ENCODE data around the gene TRAPPC3L.

Gene TRAPPC3L

DNA sequence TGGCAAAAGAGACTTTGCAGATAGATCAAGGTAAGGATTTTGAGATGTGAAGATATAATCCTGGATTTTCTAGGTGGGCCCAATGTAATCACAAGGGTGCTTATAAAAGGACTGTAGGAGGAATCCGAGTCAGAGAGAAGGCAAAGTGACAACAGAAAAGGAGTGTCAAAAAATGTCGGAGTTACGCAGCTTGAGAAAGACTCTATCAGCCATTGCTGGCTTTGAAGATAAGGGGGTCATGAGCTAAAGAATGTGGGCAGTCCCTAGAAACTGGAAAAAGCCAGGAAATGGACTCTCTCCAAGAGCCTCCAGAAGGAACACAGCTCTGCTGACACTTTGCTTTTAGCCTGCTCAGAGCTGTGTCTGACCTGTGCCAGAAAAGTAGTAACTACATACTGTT, 17.1 kb upstream of the TRAPPC3L start:
- H3K36me3 ChIP-seq (replicated peaks): no peaks in the 10 kb centered on the region
- no peak for DNase-seq
- H3K4me3 ChIP-seq (ENCODE audit: low read depth, low read length): no peak overlapping the region
- H3K27me3 ChIP-seq (replicated peaks): no peaks in the 10 kb centered on the region
- TF ChIP-seq, protein P1, sequence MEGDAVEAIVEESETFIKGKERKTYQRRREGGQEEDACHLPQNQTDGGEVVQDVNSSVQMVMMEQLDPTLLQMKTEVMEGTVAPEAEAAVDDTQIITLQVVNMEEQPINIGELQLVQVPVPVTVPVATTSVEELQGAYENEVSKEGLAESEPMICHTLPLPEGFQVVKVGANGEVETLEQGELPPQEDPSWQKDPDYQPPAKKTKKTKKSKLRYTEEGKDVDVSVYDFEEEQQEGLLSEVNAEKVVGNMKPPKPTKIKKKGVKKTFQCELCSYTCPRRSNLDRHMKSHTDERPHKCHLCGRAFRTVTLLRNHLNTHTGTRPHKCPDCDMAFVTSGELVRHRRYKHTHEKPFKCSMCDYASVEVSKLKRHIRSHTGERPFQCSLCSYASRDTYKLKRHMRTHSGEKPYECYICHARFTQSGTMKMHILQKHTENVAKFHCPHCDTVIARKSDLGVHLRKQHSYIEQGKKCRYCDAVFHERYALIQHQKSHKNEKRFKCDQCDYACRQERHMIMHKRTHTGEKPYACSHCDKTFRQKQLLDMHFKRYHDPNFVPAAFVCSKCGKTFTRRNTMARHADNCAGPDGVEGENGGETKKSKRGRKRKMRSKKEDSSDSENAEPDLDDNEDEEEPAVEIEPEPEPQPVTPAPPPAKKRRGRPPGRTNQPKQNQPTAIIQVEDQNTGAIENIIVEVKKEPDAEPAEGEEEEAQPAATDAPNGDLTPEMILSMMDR (IDR thresholded peaks at IDR 0.05; ENCODE audit: low read depth, low read length, missing control alignments): no peak
- H3K27ac ChIP-seq: no peak overlapping the region
- in situ Hi-C loops (cut with HindIII; ENCODE audit: low pct_ligation_motif_present, low sequenced_read_pairs): no loop called here

GRCh38 chr6:116562019-116562403, 16.5 kb upstream of the TRAPPC3L start:
- H3K27ac ChIP-seq: no peak overlapping the region
- DNase-seq: no peak
- no peaks in the 10 kb centered on the region for H3K36me3 ChIP-seq (replicated peaks)
- no peak overlapping the region for H3K4me3 ChIP-seq (ENCODE audit: low read depth, low read length)
- no peaks in the 10 kb centered on the region for H3K27me3 ChIP-seq (replicated peaks)
- in situ Hi-C loops (cut with HindIII; ENCODE audit: low pct_ligation_motif_present, low sequenced_read_pairs): no loop called here
- TF ChIP-seq, protein P1 (IDR thresholded peaks at IDR 0.05; ENCODE audit: low read depth, low read length, missing control alignments): no peak

- Histone ChIP-seq H3K27ac (no peak overlapping the region), H3K4me3 (ENCODE audit: low read depth, low read length) (no peak overlapping the region), H3K36me3 (replicated peaks) (no peaks in the 10 kb centered on the region), H3K27me3 (replicated peaks) (no peaks in the 10 kb centered on the region)
- TF ChIP-seq, protein P1 (IDR thresholded peaks at IDR 0.05; ENCODE audit: low read depth, low read length, missing control alignments): peak; percentile 90
- DNase-seq: peak; percentile 80
- in situ Hi-C loops (cut with HindIII; ENCODE audit: low pct_ligation_motif_present, low sequenced_read_pairs): no loop called here
These were observed 16.0 kb upstream of the TRAPPC3L start for GRCh38 chr6:116561377-116562018.

DNA sequence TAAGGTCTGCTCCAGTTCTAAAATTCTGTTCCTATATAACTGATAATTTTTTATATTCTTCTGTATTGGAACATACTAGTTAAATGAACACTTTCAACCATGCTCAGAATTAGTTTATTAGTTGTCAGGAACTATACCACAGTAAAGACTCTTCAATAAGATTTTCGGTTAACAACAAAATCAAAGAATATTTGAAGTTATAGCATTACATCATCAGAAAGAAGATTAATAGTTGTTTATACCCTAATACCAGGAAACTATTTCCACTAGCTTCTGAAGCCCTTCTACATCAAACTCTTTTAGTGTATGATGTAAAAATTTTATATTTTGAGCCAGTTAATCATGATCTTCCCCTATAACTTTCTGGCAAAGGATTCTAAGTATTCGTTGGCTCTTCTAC, 14.6 kb upstream of the TRAPPC3L start:
- H3K27me3 ChIP-seq (replicated peaks): no peaks in the 10 kb centered on the region
- in situ Hi-C loops (cut with HindIII; ENCODE audit: low pct_ligation_motif_present, low sequenced_read_pairs): no loop called here
- H3K4me3 ChIP-seq (ENCODE audit: low read depth, low read length): no peak overlapping the region
- no peak for DNase-seq
- H3K27ac ChIP-seq: no peak overlapping the region
- TF ChIP-seq, protein P1 (IDR thresholded peaks at IDR 0.05; ENCODE audit: low read depth, low read length, missing control alignments): no peak
- H3K36me3 ChIP-seq (replicated peaks): no peaks in the 10 kb centered on the region

- TF ChIP-seq, protein P1 (IDR thresholded peaks at IDR 0.05; ENCODE audit: low read depth, low read length, missing control alignments): no peak
- H3K36me3 ChIP-seq (replicated peaks): no peaks in the 10 kb centered on the region
- H3K27me3 ChIP-seq (replicated peaks): no peaks in the 10 kb centered on the region
- peak overlapping the region; percentile 54 for H3K27ac ChIP-seq
- in situ Hi-C loops (cut with HindIII; ENCODE audit: low pct_ligation_motif_present, low sequenced_read_pairs): no loop called here
- DNase-seq: peak; percentile 96
- no peak overlapping the region for H3K4me3 ChIP-seq (ENCODE audit: low read depth, low read length)
These were observed 12.4 kb upstream of the TRAPPC3L start for GRCh38 chr6:116557893-116558292.

All from brain microvascular endothelial cell (primary cell).